HG03571 (cell line): ENCODE measurements around the gene SSBP3.

Source experiments
- ATAC-seq: cut with Tn5 transposase; IDR thresholded peaks from one replicate; pipeline ENCODE4 v1.9.1; 2021; ENCODE audit not compliant: unreplicated experiment

Gene SSBP3

DNA sequence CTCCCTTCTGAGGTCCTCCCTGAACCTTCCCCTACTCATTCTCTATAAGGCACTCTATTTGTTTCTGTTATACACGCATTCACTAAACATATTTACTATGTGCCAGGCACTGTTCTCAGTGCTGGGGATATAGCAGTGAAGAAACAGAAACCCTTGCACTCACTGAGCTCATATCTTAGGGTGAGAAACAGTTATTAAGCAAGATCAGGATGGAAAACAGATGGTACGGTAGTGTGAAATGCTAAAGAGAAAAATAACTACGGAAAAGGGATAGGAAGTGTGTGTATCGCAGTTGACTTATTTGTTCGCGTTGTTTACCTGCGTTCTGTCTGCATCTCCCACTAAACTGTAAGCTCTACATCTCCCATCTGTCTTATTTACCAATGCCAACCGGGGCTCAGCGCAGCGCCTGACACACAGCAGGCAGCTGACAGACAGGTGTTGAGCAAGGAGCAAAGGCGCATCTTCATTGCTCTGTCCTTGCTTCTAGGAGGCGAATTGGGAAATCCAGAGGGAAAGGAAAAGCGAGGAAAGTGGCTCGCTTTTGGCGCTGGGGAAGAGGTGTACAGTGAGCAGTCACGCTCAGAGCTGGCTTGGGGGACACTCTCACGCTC, 206.9 kb downstream of the SSBP3 start:
- ATAC-seq = no peak

GRCh38 chr1:54193453-54193852, 212.7 kb downstream of the SSBP3 start:
- no peak for ATAC-seq

DNA sequence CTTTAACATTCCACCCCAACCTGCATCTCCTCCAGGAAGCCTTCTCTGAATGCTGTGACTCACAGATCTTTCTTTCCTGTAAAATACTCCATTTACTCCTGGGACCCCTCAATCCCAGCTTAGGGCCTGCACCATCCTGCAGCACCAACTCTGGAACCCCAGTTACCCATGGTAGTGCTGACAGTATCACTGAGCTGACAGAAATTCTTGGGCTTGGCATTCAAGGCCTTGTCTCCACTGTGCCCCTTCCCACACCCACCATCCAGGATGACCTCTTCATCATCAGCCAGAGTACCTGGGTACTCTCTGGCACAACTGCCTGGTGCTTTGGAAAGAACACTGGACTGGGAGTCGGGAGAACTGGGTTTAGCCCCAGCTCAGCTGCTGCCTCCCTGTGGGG, 214.7 kb downstream of the SSBP3 start:
- ATAC-seq = no peak

- ATAC-seq = no peak
These were observed 215.7 kb downstream of the SSBP3 start for GRCh38 chr1:54190526-54190925.

DNA sequence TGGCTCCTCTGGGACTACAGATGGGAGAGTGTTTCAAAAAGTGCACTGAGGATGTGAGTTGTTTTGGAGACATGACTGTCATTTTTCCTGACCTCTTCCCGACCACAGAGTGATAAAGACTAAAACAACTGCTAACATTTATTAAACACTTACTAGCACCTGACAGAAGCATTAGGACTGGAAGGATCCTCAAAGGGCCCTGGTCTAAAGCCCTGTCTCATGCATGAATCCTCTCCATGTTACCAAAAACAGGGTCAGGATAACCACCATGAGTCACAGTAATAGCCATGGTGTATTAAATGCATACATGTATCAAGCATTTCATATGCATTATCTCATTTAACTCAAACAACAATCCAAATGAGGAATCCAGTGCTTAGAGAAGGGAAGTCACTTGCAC, 217.9 kb downstream of the SSBP3 start:
- no peak for ATAC-seq

GRCh38 chr1:54186056-54186455, 220.1 kb downstream of the SSBP3 start:
- no peak for ATAC-seq

- no peak for ATAC-seq
These were observed 225.4 kb downstream of the SSBP3 start for GRCh38 chr1:54180701-54181360.

- no peak for ATAC-seq
These were observed 227.7 kb downstream of the SSBP3 start for GRCh38 chr1:54178296-54179070.

- no peak for ATAC-seq
These were observed 228.5 kb downstream of the SSBP3 start for GRCh38 chr1:54177726-54178125.

GRCh38 chr1:54176621-54177327, 229.4 kb downstream of the SSBP3 start:
- ATAC-seq = no peak
